Esophagus muscularis mucosa (tissue), 4 donors: ENCODE measurements around the gene BICDL1.

Source experiments
- EP300 ChIP-seq: sonication (generic); formaldehyde crosslinking; IDR thresholded peaks from one replicate; pipeline ENCODE4 v1.6.1; 2017; ENCODE audit warnings: antibody characterized with exemption
- POLR2A ChIP-seq: fragments of 450-650 bp; IDR thresholded peaks from one replicate; pipeline ENCODE4 v1.6.1; 2017; ENCODE audit warnings: antibody characterized with exemption, moderate library complexity, mild to moderate bottlenecking, low read depth
- POLR2AphosphoS5 ChIP-seq, 2 donors: sonication (generic); formaldehyde crosslinking; IDR thresholded peaks; one replicate each; pipeline ENCODE4 v1.6.1; 2017; ENCODE audit warnings: antibody characterized with exemption in 2 of 2
- TF ChIP-seq, protein P1 (sequence below), 3 experiments: fragments of 200-600 bp in 2 of 3; fragments of 450-650 bp in 1 of 3; sonication (generic) in 2 of 3; IDR thresholded peaks; one replicate each; pipeline ENCODE4 v1.5.1; 2017 to 2019; ENCODE audit warnings: antibody characterized with exemption in 3 of 3, mild to moderate bottlenecking in 2 of 3, moderate library complexity in 1 of 3

DNA sequence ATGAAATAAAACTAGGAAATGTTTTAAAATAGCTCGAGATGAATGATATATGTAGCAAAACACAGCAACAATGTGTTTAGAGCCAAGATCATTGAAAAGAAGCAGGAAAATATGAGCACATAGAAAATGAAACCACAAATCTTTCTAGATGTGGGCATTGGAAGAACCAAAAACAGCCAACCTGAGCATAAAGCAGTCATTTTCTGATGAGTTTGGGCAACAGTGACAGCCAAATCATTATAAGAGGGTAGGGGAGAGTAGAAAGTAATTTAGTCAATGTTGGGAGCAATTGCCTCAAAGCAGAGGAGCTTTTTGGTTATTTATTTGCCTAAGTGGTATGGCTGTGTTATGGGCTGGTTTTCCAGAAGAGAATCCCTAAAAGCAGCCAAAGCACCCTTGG is 8.8 kb upstream of the BICDL1 start:
- TF ChIP-seq, protein P1, sequence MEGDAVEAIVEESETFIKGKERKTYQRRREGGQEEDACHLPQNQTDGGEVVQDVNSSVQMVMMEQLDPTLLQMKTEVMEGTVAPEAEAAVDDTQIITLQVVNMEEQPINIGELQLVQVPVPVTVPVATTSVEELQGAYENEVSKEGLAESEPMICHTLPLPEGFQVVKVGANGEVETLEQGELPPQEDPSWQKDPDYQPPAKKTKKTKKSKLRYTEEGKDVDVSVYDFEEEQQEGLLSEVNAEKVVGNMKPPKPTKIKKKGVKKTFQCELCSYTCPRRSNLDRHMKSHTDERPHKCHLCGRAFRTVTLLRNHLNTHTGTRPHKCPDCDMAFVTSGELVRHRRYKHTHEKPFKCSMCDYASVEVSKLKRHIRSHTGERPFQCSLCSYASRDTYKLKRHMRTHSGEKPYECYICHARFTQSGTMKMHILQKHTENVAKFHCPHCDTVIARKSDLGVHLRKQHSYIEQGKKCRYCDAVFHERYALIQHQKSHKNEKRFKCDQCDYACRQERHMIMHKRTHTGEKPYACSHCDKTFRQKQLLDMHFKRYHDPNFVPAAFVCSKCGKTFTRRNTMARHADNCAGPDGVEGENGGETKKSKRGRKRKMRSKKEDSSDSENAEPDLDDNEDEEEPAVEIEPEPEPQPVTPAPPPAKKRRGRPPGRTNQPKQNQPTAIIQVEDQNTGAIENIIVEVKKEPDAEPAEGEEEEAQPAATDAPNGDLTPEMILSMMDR (IDR thresholded peaks at IDR 0.05): no peak
- no peak for TF ChIP-seq POLR2A
- no peak for TF ChIP-seq POLR2AphosphoS5 (IDR thresholded peaks at IDR 0.05)
- TF ChIP-seq EP300: no peak
